K562 (cell line): ENCODE results near the gene DLGAP1. TPM values are rescaled to one million over a fixed set of nuclear protein-coding genes. Genes with fewer than 3 reads are reported as not detected.

Experiments used
- ATAC-seq: fragments of 200-7000 bp; cut with Tn5 transposase; 3 replicates; pipeline ENCODE4 v1.9.1; 2020; ENCODE audit warnings: moderate library complexity
- BruUV-seq: library from RNA; stranded (reverse); fragments of 400-500 nt; replicated peaks from 2 replicates; lab custom pipeline; 2021; lab: Mats Ljungman, UMichigan
- CTCF ChIA-PET: fragments of 300-600 bp; formaldehyde crosslinking; extraction: SDS; loops from one replicate; lab custom pipeline; 2021; ENCODE audit warnings: low intra/inter-chr PET ratio; lab: Yijun Ruan, JAX
- POLR2A ChIA-PET: fragments of 300-600, 350-650 bp; sonication (Branson Sonifier 250); formaldehyde crosslinking; extraction: SDS; loops from one replicate; lab custom pipeline; 2021; ENCODE audit warnings: antibody characterized with exemption, inconsistent platforms; lab: Yijun Ruan, JAX
- DNase-seq, 4 experiments: peaks; one replicate each; pipeline versions ENCODE4 v3.0.0 to v3.0.0-alpha.2; 2011 to 2018; ENCODE audit warnings: low spot score in 3 of 4, mixed read lengths in 3 of 4; ENCODE audit errors: extremely low read depth in 1 of 4
- FAIRE-seq: peaks from 2 replicates; lab custom pipeline; 2011; peaks lifted over from hg19 to GRCh38; lab: Jason Lieb, UNC
- H2AFZ ChIP-seq: 2 replicates; pipeline ENCODE4 v1.6.0; 2011; ENCODE audit warnings: low read depth, low read length, control low read depth, inconsistent platforms
- H3K27ac ChIP-seq: fragments of 200-600 bp; 3 replicates; pipeline ENCODE4 v1.8.0; 2011; ENCODE audit warnings: low read depth, mild to moderate bottlenecking, control low read depth, inconsistent platforms, low read length, moderate library complexity, mixed read lengths; ENCODE audit errors: extremely low read depth
- H3K27me3 ChIP-seq, 2 experiments: fragments of 300-600 bp in 1 of 2; 2 replicates in 1 of 2; 3 replicates in 1 of 2; pipeline versions ENCODE4 v1.6.0 to v1.8.0; 2011; ENCODE audit warnings: inconsistent platforms in 2 of 2, low read length in 2 of 2, mild to moderate bottlenecking in 1 of 2, mixed read lengths in 1 of 2, moderate library complexity in 1 of 2; ENCODE audit not compliant: control insufficient read depth in 2 of 2, insufficient read depth in 2 of 2
- H3K36me3 ChIP-seq: fragments of 300-600 bp; 3 replicates; pipeline ENCODE4 v1.8.0; 2011; ENCODE audit warnings: mild to moderate bottlenecking, low read length, inconsistent platforms; ENCODE audit not compliant: control insufficient read depth, insufficient read depth
- H3K4me1 ChIP-seq, 2 experiments: fragments of 200-600 bp in 1 of 2; replicated peaks in 1 of 2; 2 replicates in 1 of 2; 3 replicates in 1 of 2; pipeline versions ENCODE4 v1.5.1 to v1.8.0; 2011; ENCODE audit warnings: inconsistent platforms in 2 of 2, low read length in 2 of 2, mild to moderate bottlenecking in 1 of 2, mixed read lengths in 1 of 2, moderate library complexity in 1 of 2; ENCODE audit not compliant: control insufficient read depth in 2 of 2, insufficient read depth in 2 of 2
- H3K4me2 ChIP-seq: 2 replicates; pipeline ENCODE4 v1.6.1; 2011; ENCODE audit warnings: low read length, control low read depth, inconsistent platforms, mixed read lengths; ENCODE audit not compliant: insufficient read depth
- H3K4me3 ChIP-seq: fragments of 200-600 bp; sonication (generic), shearing (Covaris generic); 2 replicates; pipeline ENCODE4 v1.5.1; 2016; ENCODE audit warnings: control low read depth, inconsistent platforms
- H3K79me2 ChIP-seq: fragments of 200-600 bp; 3 replicates; pipeline ENCODE4 v1.8.0; 2011; ENCODE audit warnings: low read length, inconsistent platforms; ENCODE audit not compliant: control insufficient read depth, insufficient read depth
- H3K9ac ChIP-seq, 2 experiments: 2 replicates each; pipeline versions ENCODE4 v1.6.0 to v1.6.1; 2011; ENCODE audit warnings: low read depth in 2 of 2, low read length in 2 of 2, control low read depth in 1 of 2, inconsistent platforms in 1 of 2, mild to moderate bottlenecking in 1 of 2, mixed read lengths in 1 of 2; ENCODE audit not compliant: insufficient read depth in 1 of 2
- H3K9me1 ChIP-seq: one replicate; pipeline ENCODE4 v1.6.0; 2011; ENCODE audit warnings: inconsistent platforms, mild to moderate bottlenecking, low read length, moderate library complexity; ENCODE audit not compliant: control insufficient read depth, insufficient read depth
- H3K9me3 ChIP-seq: replicated peaks from 2 replicates; pipeline ENCODE4 v1.5.1; 2011; ENCODE audit warnings: low read depth, low read length, inconsistent platforms; ENCODE audit not compliant: control insufficient read depth, insufficient read depth
- H4K20me1 ChIP-seq: replicated peaks from 2 replicates; pipeline ENCODE4 v1.6.1; 2011; ENCODE audit warnings: low read length, inconsistent platforms, mixed read lengths; ENCODE audit not compliant: control insufficient read depth, insufficient read depth
- CBFB ChIP-seq: sonication (generic); formaldehyde crosslinking; IDR thresholded peaks from 2 replicates; pipeline ENCODE4 v1.4.0; 2020; ENCODE audit warnings: mild to moderate bottlenecking, missing genetic modification reagents
- CEBPG ChIP-seq, 3 experiments: fragments of 200-800 bp in 1 of 3; sonication (Bioruptor generic) in 1 of 3; sonication (generic) in 1 of 3; formaldehyde crosslinking in 1 of 3; IDR thresholded peaks in 2 of 3; conservative IDR thresholded peaks in 1 of 3; 2 replicates each; pipeline versions ENCODE4 v1.6.1 to v1.8.0; 2016 to 2022; ENCODE audit warnings: missing compliant biosample characterization in 2 of 3, missing genetic modification characterization in 2 of 3, mild to moderate bottlenecking in 1 of 3, missing genetic modification reagents in 1 of 3
- PBX2 ChIP-seq, 2 experiments: IDR thresholded peaks in 1 of 2; conservative IDR thresholded peaks in 1 of 2; 2 replicates each; pipeline ENCODE4 v1.6.1; 2016; ENCODE audit warnings: low read depth in 2 of 2, mild to moderate bottlenecking in 1 of 2, missing compliant biosample characterization in 1 of 2, missing genetic modification characterization in 1 of 2, moderate library complexity in 1 of 2
- WGBS: fragments of 100-300 bp; shearing (Covaris generic); methylation state at CpG from one replicate; pipeline ENCODE4 v1.1.6; 2016; ENCODE audit warnings: low coverage, mixed read lengths; ENCODE audit not compliant: insufficient coverage; ENCODE audit errors: missing lambda C conversion rate; 5-methylcytosine and 5-hydroxymethylcytosine counted together
- in situ Hi-C: fragments of 300-500 bp; cut with MboI; formaldehyde crosslinking; loops from 4 replicates; pipeline ENCODE4 v1.15.0; 2018; ENCODE audit warnings: inconsistent platforms, mixed read lengths
- intact Hi-C: fragments of 100-400 bp; cut with micrococcal nuclease; formaldehyde crosslinking; loops from 2 replicates; pipeline ENCODE4 v1.14.2; 2022
- polyA plus RNA-seq, 8 experiments: library from polyadenylated mRNA; depleted of rRNA in 4 of 8; stranded (reverse) in 5 of 8; unstranded in 3 of 8; fragments of >200 nt; fragmentation: Nextera tagmentation in 2 of 8; fragmentation: Illumina TruSeq in 1 of 8; extraction: Ambion mirVana in 2 of 8; extraction: Trizol in 1 of 8; gene quantifications; 2 replicates each; pipeline versions ENCODE4 v1.2.1 to v1.2.3, GENCODE V29; 2011 to 2014; ENCODE audit warnings: inconsistent platforms in 1 of 8, missing spikeins in 1 of 8
- total RNA-seq, 7 experiments: library from RNA; depleted of rRNA in 6 of 7; stranded (reverse); fragments of >200 nt in 6 of 7; fragmentation: Illumina TruSeq in 2 of 7; extraction: Trizol in 2 of 7; gene quantifications; 2 replicates each; pipeline versions ENCODE4 v1.2.1 to v1.2.3, GENCODE V29; 2011 to 2021; ENCODE audit warnings: low replicate concordance in 1 of 7
- TF ChIP-seq, protein P1 (sequence below): fragments of 450-650 bp; IDR thresholded peaks from 2 replicates; pipeline ENCODE4 v1.6.1; 2016; ENCODE audit warnings: borderline replicate concordance

Gene DLGAP1
- total and polyA plus RNA-seq, 9 of the 15 experiments (the other 6 are each of a cell fraction or from before 2014, with no cell fraction given): 0.04 to 0.22 (median 0.08) TPM

DNA sequence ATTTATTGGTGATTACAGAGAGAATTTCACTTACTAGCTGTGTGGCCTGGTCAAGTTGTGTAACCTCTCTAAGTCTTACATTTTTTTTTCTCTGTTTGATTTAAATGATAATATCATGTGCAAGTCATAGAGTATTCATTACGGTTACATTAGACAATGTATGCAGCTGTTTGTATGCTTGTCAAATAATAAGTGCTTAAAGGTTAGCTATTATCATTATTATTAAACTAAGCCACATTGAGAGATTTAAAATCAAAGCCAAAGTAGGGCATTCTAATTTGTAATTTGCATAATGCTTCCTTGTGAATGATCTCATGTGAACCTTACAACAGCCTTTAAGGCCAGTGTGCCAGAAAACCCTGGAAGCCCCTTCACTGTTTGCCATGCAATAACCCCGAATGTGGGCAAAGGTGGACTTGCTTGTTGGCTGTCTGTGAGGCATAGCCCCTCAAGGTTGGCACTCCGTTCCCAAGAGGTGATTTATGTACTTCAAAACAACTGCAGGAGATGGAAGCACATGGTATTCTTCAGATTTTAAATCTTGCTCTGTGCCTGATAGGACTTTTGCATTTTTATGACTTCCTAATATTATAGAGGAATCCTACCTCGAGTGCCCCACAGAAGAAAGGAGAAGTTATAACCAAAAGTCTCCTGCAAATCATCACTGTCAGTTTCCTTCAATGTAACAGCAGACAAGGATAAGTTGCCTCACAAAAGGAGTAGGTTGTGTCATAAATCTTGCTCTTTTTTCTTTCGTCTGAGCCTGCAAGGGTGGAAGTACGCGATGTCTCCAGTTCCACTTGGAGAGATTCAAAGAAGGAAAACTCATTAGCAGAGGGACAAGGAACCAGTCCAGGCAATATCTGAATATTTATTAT lies 733.1 kb downstream of the DLGAP1 start:
- Histone ChIP-seq H3K9me1 (no peaks in the 10 kb centered on the region), H3K36me3 (no peaks in the 10 kb centered on the region), H3K4me2 (no peak overlapping the region), H2AFZ (no peak overlapping the region), H4K20me1 (no peaks in the 10 kb centered on the region), H3K27ac (no peak overlapping the region), H3K9ac (no peak overlapping the region), H3K79me2 (no peaks in the 10 kb centered on the region), H3K27me3 (peaks cover 17 to 31% of the 10 kb centered on the region in 2 experiments), H3K9me3 (no peaks in the 10 kb centered on the region), H3K4me3 (no peak overlapping the region), H3K4me1 (no peaks in the 10 kb centered on the region)
- BruUV-seq: no TSS peak
- ChIA-PET POLR2A (interaction anchor here (0.6 kb wide), 1 partner anchor 77 kb away, joined by 3 read pairs; no protein-coding TSS in a partner anchor), CTCF (no interaction called here)
- intact Hi-C loops (no loop called here), in situ Hi-C loops (no loop called here)
- DNase-seq (no peak), FAIRE-seq (no peak), ATAC-seq (no peak)
- TF ChIP-seq, protein P1, sequence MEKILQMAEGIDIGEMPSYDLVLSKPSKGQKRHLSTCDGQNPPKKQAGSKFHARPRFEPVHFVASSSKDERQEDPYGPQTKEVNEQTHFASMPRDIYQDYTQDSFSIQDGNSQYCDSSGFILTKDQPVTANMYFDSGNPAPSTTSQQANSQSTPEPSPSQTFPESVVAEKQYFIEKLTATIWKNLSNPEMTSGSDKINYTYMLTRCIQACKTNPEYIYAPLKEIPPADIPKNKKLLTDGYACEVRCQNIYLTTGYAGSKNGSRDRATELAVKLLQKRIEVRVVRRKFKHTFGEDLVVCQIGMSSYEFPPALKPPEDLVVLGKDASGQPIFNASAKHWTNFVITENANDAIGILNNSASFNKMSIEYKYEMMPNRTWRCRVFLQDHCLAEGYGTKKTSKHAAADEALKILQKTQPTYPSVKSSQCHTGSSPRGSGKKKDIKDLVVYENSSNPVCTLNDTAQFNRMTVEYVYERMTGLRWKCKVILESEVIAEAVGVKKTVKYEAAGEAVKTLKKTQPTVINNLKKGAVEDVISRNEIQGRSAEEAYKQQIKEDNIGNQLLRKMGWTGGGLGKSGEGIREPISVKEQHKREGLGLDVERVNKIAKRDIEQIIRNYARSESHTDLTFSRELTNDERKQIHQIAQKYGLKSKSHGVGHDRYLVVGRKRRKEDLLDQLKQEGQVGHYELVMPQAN: no peak
- TF ChIP-seq PBX2 (CRISPR knock-in tag; IDR thresholded peaks at IDR 0.05; ENCODE audit: low read depth) (no peak), PBX2 (tag; conservative IDR thresholded peaks at IDR 0.05; ENCODE audit: low read depth) (peak; percentile 85), CBFB (CRISPR knock-in tag) (no peak), CEBPG (CRISPR knock-in tag; IDR thresholded peaks at IDR 0.05) (no peak), CEBPG (tag; conservative IDR thresholded peaks at IDR 0.05 in 1 of 2, IDR thresholded peaks at IDR 0.05 in 1 of 2) (peak in 1 of 2 experiments; percentile 45; a peak in 1 of 4 replicates)
- 6% methylated on average over 7 of the region's 7 CpGs for WGBS
